Glomerular visceral epithelial cell (primary cell): ENCODE measurements around the gene MRGPRD.
"Not testable (repeated sequence)": the region's sequence is repeated elsewhere in the genome, so short reads cannot be mapped to it uniquely, and the experiment has no call there.

ENCODE experiments used
- DNase-seq: peaks from one replicate; pipeline ENCODE4 v3.0.0-alpha.2; 2016; ENCODE audit errors: extremely low spot score

The MRGPRD gene

GRCh38 chr11:68994161-68994893 lies 13.5 kb upstream of the MRGPRD start:
- DNase-seq = no peak

- no peak for DNase-seq
Observed at GRCh38 chr11:68993546-68993945, 12.8 kb upstream of the MRGPRD start.

DNA sequence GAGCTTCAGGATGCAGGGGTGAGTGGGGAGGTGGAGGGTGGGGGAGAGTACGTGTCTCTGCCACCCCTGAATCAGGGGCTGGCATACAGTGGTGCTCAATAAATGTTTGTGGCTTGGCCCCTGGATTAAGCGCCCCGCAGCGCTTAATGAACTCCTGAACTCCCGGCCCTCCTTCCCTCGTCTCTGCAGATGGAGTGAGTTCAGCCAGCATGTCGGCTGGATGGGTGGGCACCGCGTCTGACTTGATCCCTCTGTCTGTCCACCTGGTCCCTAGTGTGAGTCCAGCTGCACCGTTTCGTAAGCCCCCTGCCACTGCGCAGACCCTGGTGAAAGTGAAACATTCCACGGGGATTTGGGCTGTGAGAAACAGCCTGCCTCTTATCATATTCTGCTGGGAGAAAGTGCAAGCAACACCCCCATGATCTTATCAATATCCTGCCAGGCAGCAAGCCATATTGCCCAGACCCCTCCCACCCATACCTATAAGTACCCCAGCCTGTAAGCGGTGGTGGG lies 12.0 kb upstream of the MRGPRD start:
- DNase-seq = no peak

DNA sequence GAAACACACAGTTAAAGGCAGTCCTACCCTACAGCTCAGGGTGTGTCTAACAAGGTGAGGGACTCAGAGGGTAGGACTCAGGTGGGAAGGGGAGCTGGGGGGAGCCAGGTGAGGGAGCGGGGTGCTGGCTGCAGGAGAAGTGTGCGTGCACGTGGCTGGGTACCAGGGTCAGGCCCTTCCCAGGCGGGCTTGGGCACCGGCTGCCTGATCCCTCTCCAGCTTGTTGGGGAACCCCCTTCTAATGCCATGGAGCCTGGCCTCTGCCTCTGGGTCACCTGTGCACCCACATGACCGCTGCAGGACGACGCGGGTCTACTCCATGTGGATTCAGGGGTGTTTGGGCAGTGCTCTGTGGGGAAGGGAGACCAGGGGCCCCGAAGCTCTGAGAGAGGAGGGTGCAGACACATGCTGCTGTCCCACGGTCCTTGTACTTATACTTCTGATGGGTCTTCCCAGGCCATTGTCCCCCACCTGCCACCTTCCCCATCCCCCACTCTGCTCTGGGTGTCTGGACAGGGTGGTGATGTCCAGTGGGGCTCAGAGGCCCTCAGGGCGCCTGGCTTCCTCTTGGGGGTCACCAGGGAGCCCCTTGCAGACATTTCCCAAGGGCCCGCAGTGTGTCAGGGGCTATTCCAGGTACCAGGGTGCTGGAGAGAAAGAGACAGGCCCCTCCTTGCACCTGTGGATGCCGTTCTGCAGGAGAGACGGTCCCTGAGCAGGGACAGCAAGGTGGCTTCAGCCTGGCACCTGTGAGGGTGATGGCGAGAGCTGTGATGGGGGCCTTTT lies 10.4 kb upstream of the MRGPRD start:
- DNase-seq = no peak

GRCh38 chr11:68989936-68990606 lies 9.3 kb upstream of the MRGPRD start:
- DNase-seq = no peak

- DNase-seq = no peak
Observed at GRCh38 chr11:68988491-68988890, 7.7 kb upstream of the MRGPRD start.

DNA sequence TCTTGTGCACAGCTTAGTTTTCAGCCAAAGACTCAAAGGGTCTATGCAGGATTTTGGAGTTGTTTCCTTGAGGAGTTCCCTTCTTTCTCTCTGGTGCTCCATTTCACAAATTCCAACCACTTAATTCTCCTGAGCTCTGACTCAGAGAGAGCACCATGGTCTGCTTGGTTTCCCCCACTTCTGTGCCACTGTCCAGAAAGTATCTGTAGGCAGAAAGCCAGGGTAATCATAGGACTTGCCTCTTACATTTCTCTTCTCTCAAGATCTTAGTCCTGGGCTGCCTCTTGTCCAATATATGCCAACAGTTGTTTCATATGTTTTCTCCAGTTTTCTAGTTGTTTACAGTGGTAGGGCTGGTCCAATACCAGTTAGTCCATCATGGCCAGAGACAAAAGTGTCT lies 6.4 kb upstream of the MRGPRD start:
- DNase-seq = no peak

- DNase-seq = no peak
Observed at GRCh38 chr11:68983801-68984200, 3.0 kb upstream of the MRGPRD start.

- no peak for DNase-seq
Observed at GRCh38 chr11:68982134-68982533, 1.3 kb upstream of the MRGPRD start.

DNA sequence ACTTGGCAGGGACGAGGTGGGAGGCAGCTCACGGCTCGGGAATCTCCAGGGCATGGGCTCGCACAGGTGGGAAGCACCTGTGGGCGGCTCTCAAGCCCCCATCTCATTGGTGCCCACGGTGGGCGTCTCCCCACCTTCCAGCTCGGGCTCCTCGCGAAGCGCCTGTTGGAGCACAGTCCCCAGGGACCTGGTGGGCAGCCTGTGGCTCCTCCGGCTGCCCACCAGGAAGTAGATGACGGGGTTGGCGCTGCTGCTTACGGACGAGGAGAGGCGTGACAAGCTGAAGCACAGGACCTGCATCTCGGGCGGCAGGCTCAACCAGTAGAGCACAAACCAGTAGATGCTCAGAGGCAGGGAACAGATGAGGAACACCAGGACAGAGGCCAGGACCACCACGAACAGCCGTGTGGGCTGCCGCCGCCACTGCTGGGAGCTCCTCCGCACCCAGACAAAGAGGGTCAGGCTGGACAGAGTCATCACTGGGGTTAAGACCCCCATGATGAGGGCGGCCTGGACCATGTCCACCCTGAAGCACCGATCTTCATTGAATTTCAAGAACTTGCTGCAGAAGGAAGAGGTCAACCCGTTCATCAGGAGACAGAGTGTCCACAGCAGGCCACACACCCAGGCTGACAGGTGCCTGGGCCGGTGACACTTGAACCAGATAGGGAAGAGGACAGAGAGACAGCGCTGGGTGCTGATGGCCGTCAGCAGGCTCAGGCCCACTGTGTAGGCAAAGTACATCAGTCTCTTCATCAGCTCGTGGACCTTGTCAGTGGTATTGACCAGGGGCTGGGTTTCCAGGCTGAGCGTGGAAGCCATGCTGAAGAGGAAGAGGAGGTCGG lies 633 bp downstream of the MRGPRD start:
- no peak for DNase-seq

- no peak for DNase-seq
Observed at GRCh38 chr11:68978931-68979594, 1.7 kb downstream of the MRGPRD start.

- DNase-seq = no peak
Observed at GRCh38 chr11:68978626-68978930, 2.2 kb downstream of the MRGPRD start.

DNA sequence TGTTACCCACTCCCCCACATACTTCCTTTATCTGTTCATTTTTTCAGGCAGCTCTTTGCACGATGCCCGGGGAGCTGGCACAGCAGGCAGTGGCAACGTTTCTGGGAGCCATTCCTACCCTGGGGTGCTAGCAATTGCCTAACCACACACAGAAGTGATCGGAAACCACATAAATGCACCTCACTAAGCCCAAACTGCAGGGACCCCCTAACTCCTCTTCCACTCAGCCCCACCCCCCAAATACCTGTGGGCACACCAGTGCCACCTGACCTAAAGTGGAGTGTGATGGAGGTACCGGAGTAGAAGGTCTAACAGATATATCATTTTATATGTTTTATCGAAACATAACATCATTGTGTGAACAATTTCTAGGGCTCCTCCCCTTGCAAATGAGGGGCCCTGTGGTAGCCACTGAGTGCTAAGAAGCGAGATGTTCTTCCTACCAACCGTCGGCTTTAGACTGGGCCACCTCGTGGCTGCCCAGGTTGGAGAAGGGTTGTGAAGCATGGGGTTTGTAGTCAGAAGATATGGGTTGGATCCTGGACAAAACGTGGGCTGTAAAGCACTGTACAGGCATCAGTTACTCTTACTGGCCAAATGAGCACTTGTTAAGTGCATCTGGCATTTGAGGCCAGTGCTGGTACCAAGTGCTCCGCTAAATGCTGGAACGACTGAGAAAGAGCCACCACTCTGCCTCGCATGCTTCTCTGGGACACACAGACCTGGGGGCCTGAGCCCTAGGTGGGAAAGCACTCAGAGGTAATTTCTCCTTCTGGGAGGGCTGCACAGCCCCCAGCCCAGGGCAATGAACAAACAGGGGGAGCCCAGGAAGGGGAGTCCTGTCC lies 2.8 kb downstream of the MRGPRD start:
- DNase-seq = no peak

DNA sequence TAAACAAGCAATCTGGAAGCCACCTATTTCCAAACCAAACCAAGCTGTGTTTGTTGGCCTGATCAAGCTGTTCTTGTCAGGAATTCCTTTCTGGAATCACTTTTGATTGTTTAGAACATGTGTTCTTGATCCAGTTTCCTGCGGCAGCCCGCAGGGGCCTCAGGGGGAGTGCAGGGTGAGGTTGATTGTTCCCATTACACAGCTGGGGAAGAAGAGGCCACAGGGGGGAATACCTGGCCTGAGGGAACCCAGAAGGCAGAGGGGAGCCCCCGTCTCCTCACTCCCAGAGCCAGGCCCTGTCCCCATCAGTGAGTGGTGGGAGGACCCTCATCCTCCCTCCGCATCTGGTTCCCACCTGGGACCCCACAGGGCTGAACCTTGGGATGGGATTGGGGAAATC lies 4.2 kb downstream of the MRGPRD start:
- DNase-seq = no peak

- no peak for DNase-seq
Observed at GRCh38 chr11:68976095-68976494, 4.7 kb downstream of the MRGPRD start.

DNA sequence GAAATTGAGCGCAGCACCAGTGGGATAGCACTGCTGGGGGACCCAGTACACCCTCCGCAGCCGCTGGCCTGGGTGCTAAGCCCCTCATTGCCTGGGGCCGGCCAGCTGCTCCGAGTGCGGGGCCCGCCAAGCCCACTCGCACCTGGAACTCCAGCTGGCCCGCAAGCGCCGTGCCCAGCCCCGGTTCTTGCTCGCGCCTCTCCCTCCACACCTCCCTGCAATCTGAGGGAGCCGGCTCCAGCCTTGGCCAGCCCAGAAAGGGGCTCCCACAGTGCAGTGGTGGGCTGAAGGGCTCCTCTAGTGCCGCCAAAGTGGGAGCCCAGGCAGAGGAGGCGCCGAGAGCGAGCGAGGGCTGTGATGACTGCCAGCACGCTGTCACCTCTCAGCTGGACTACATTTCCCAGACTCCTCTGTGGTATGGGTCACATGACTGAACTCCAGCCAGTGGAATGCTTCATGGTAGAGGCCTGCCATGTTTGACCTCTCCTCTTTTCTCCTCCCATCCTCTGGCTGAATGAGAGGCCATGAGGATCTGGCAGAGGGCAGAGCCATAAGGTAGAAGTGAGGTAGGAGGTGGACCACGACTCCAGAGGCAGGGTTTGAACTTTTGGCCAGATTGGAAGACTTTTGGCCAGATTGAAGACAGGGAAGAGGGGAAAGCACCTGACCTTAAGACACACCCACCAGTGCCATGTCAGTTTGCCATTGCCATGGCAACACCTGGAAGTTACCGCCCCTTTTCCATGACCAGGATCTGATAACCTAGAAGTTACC lies 6.2 kb downstream of the MRGPRD start:
- no peak for DNase-seq

DNA sequence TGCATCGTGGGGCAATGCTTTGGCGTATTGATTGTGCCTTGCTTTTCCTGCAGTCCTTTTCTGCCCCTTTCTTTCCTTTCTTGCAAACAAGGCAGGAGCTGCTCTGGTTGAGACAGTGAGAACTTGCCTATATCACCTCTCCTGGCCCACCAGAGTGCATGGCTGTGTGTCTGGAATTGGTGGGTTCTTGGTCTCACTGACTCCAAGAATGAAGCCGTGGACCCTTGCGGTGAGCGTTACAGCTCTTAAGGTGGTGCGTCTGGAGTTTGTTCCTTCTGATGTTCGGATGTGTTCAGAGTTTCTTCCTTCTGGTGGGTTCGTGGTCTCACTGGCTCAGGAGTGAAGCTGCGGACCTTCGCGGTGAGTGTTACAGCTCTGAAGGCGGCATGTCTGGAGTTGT lies 7.1 kb downstream of the MRGPRD start:
- DNase-seq = not testable (repeated sequence)

DNA sequence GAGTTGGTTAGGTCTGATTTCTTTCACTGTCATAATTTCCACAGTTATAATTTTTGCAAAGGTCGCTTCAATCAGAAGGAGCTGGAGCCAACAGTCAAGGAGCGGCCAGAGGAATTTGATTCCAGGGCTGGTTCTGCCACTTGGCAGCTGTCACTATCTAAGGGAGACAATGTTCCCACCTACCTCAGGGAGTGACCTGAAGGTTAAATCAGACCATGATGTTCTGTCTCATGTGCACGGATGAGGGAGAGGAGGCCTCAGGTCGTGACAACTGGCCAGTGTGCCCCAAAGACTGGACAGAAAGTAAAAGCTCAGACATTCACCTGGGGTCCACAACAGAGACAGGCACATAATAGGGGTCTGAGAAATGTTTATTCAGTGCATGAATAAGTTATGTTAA lies 7.6 kb downstream of the MRGPRD start:
- DNase-seq = no peak

DNA sequence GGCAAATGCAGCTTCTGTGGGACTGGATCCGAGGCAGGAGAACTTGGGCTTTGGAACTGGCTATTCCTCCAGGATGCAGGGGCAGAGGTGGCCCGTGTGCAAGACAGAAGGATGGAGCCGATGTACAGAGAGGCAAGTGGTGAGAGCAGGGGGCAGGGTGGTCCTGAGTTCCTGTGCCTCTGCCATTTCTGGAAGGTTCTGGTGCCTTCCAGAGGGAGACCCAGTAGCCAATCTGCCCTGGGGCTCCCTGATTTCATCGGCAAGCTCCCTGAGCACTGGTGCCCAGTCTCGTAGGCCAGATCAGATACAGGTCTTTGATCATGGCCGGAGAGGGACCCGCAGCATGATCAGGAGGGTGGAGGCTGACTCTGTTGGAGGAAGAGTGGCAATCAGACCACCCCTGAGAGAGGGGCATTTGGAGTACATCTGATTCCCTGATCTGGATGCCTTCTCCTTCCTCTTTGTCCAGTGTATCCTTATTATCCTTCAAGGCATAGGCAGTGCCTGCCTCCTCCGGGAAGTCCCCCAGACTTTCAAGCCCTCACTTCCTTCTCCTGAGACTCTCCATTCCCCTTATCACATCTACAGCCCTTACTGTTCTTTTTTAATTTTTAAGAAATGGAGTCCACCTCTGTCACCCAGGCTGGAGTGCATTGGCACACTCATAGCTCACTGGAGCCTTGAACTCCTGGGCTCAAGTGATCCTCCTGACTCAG lies 9.7 kb downstream of the MRGPRD start:
- DNase-seq = no peak
